ENCODE data around the gene SPATA17. TPM values are rescaled to one million over a fixed set of nuclear protein-coding genes. Genes with fewer than 3 reads are reported as not detected.

Gene SPATA17
- total and polyA plus RNA-seq, 4 donors = 3.3 to 13.4 (median 7.0) TPM

DNA sequence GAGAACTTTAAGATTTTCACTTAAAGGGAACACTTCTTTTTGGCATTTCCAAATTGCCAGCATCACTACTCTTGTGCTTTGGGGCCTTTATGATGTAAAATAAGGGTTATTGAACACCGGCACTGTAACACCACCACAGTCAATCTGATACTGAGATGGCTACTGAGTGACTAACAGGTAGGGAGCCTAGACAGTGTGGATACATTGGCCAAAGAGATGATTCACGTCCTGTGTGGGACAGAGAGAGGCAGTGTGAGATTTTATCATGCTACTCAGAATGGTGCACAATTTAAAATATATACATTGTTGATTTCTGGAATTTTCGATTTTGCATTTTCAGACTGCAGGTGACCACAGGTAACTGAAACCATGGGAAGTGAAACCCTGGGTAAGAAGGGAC lies 261.6 kb downstream of the SPATA17 start:
- 85 to 86% methylated on average over 3 of the region's 3 CpGs for WGBS, 2 donors
- no peak for ATAC-seq (ENCODE audit: insufficient read depth, low FRiP score)

DNA sequence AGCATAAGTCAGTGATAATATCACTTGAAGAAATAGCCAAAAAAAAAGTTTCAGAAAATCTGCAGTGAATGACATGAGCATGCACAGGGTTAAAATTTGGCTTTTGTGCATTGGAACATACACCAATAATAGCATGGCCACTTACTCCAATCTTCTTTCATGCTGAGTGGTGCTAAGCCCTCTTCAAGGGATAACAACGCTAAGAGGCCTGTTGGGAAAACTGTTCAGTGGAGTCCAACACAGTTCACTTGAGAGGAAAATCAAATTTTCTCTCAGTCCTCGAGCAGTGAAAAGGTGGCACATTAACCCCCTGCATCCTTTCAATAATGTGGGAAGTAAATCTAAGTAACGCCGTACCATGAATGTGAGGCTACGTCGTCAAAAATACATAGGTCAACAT lies 264.7 kb downstream of the SPATA17 start:
- H3K4me3 ChIP-seq = no peak overlapping the region
- DNase-seq (peak; percentile 19 to 57 (median 30)), ATAC-seq (ENCODE audit: insufficient read depth, low FRiP score) (no peak)
- TF ChIP-seq, protein P1, sequence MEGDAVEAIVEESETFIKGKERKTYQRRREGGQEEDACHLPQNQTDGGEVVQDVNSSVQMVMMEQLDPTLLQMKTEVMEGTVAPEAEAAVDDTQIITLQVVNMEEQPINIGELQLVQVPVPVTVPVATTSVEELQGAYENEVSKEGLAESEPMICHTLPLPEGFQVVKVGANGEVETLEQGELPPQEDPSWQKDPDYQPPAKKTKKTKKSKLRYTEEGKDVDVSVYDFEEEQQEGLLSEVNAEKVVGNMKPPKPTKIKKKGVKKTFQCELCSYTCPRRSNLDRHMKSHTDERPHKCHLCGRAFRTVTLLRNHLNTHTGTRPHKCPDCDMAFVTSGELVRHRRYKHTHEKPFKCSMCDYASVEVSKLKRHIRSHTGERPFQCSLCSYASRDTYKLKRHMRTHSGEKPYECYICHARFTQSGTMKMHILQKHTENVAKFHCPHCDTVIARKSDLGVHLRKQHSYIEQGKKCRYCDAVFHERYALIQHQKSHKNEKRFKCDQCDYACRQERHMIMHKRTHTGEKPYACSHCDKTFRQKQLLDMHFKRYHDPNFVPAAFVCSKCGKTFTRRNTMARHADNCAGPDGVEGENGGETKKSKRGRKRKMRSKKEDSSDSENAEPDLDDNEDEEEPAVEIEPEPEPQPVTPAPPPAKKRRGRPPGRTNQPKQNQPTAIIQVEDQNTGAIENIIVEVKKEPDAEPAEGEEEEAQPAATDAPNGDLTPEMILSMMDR (IDR thresholded peaks at IDR 0.05; ENCODE audit: control extremely low read depth, extremely low read depth) = no peak
- H3K36me3 ChIP-seq (ENCODE audit: control insufficient read depth in 4 of 4, insufficient read depth in 4 of 4, low read length in 4 of 4) = no peaks in the 10 kb centered on the region
- no peak overlapping the region for H3K9ac ChIP-seq (ENCODE audit: insufficient read depth in 1 of 2, low read length in 2 of 2)
- peaks cover 0 to 12% (median 0%) of the 10 kb centered on the region in 3 donors for H3K27me3 ChIP-seq (ENCODE audit: control insufficient read depth in 3 of 3, insufficient read depth in 3 of 3, low read length in 2 of 3)
- H3K9me3 ChIP-seq (ENCODE audit: control insufficient read depth in 4 of 4, insufficient read depth in 3 of 4, low read length in 3 of 4) = no peaks in the 10 kb centered on the region
- WGBS, 2 donors = 63 to 80% methylated on average over 6 of the region's 6 CpGs
- H3K27ac ChIP-seq (ENCODE audit: low read depth in 1 of 2, low read length in 1 of 2) = no peak overlapping the region
- peaks cover 0 to 3% (median 0%) of the 10 kb centered on the region in 5 donors for H3K4me1 ChIP-seq (ENCODE audit: control insufficient read depth in 5 of 5, insufficient read depth in 5 of 5, low read length in 5 of 5)

More for the DNA sequence above, 261.6 kb downstream of the SPATA17 start:
- Histone ChIP-seq H3K9me3 (ENCODE audit: control insufficient read depth in 4 of 4, insufficient read depth in 3 of 4, low read length in 3 of 4) (peaks cover 0 to 2% (median 0%) of the 10 kb centered on the region in 4 donors), H3K27ac (ENCODE audit: low read depth in 1 of 2, low read length in 1 of 2) (no peak overlapping the region), H3K4me1 (ENCODE audit: control insufficient read depth in 5 of 5, insufficient read depth in 5 of 5, low read length in 5 of 5) (peaks cover 0 to 3% (median 0%) of the 10 kb centered on the region in 5 donors), H3K9ac (ENCODE audit: insufficient read depth in 1 of 2, low read length in 2 of 2) (no peak overlapping the region), H3K27me3 (ENCODE audit: control insufficient read depth in 3 of 3, insufficient read depth in 3 of 3, low read length in 2 of 3) (peaks cover 0 to 12% (median 0%) of the 10 kb centered on the region in 3 donors), H3K36me3 (ENCODE audit: control insufficient read depth in 4 of 4, insufficient read depth in 4 of 4, low read length in 4 of 4) (no peaks in the 10 kb centered on the region), H3K4me3 (no peak overlapping the region)
- DNase-seq = no peak
- TF ChIP-seq, protein P1 (IDR thresholded peaks at IDR 0.05; ENCODE audit: control extremely low read depth, extremely low read depth) = no peak

GRCh38 chr1:217896490-217896889 lies 265.3 kb downstream of the SPATA17 start:
- no peak for ATAC-seq (ENCODE audit: insufficient read depth, low FRiP score)
- Histone ChIP-seq H3K27me3 (ENCODE audit: control insufficient read depth in 3 of 3, insufficient read depth in 3 of 3, low read length in 2 of 3) (peaks cover 0 to 12% (median 0%) of the 10 kb centered on the region in 3 donors), H3K27ac (ENCODE audit: low read depth in 1 of 2, low read length in 1 of 2) (no peak overlapping the region), H3K9ac (ENCODE audit: insufficient read depth in 1 of 2, low read length in 2 of 2) (no peak overlapping the region), H3K4me3 (no peak overlapping the region), H3K9me3 (ENCODE audit: control insufficient read depth in 4 of 4, insufficient read depth in 3 of 4, low read length in 3 of 4) (no peaks in the 10 kb centered on the region), H3K36me3 (ENCODE audit: control insufficient read depth in 4 of 4, insufficient read depth in 4 of 4, low read length in 4 of 4) (no peaks in the 10 kb centered on the region), H3K4me1 (ENCODE audit: control insufficient read depth in 5 of 5, insufficient read depth in 5 of 5, low read length in 5 of 5) (peaks cover 0 to 3% (median 0%) of the 10 kb centered on the region in 5 donors)
- DNase-seq = peak in 1 of 3 donors; percentile 11
- 87 to 92% methylated on average over 1 of the region's 1 CpG for WGBS, 2 donors
- TF ChIP-seq, protein P1 (IDR thresholded peaks at IDR 0.05; ENCODE audit: control extremely low read depth, extremely low read depth) = no peak

GRCh38 chr1:217897100-217897499 lies 266.0 kb downstream of the SPATA17 start:
- TF ChIP-seq, protein P1 (IDR thresholded peaks at IDR 0.05; ENCODE audit: control extremely low read depth, extremely low read depth) = no peak
- Histone ChIP-seq H3K36me3 (ENCODE audit: control insufficient read depth in 4 of 4, insufficient read depth in 4 of 4, low read length in 4 of 4) (no peaks in the 10 kb centered on the region), H3K4me1 (ENCODE audit: control insufficient read depth in 5 of 5, insufficient read depth in 5 of 5, low read length in 5 of 5) (peaks cover 0 to 3% (median 0%) of the 10 kb centered on the region in 5 donors), H3K9ac (ENCODE audit: insufficient read depth in 1 of 2, low read length in 2 of 2) (no peak overlapping the region), H3K4me3 (no peak overlapping the region), H3K27me3 (ENCODE audit: control insufficient read depth in 3 of 3, insufficient read depth in 3 of 3, low read length in 2 of 3) (peaks cover 0 to 12% (median 0%) of the 10 kb centered on the region in 3 donors), H3K9me3 (ENCODE audit: control insufficient read depth in 4 of 4, insufficient read depth in 3 of 4, low read length in 3 of 4) (no peaks in the 10 kb centered on the region), H3K27ac (ENCODE audit: low read depth in 1 of 2, low read length in 1 of 2) (no peak overlapping the region)
- 67 to 68% methylated on average over 2 of the region's 2 CpGs for WGBS, 2 donors
- ATAC-seq (ENCODE audit: insufficient read depth, low FRiP score) = no peak
- no peak for DNase-seq
